Measurements from ENCODE around the gene CBY1.
"Not testable (repeated sequence)": the region's sequence is repeated elsewhere in the genome, so short reads cannot be mapped to it uniquely, and the experiment has no call there.

CBY1 gene
- 4.8 to 8.0 reads per million in 2 donors for total RNA-seq

DNA sequence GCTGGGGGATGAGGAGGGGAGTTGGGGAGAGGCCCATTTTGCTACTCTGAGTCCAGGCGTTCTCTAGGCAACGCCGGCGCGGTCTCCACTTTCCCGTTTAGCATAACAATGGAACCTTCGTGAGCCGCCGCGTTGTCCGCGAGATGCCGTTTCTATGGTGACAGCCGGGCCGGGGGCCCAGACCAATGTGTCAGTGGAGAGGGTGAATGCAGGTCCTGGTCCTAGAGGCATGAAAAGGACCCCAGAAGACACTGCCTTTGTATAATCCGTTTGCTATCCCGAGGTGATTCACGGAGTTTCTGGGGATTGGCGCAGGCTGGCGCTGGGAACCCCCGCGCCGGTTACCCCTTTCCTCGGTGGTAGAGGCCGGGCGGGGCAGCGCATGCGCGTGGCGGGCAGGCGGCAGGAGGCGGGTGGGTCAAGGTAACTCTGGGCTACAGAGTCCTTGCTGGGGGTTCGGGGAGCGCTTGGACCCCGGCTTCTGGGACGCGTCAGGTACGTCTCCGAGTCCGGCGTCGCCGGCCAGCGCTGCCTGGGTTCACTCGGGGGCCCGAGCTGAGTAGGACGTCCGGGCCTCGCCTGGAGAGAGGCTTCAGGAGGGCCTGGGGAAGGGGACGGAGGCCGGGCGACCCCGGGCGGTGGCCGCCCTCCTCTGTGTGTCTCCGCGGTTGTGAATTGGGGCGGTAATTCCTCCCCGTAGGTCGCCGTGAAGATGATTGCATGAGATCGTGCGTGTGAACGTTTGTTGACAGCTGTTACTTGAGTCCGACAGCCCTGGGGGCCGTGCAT lies at the start of gene CBY1, which contains the start of gene FAM227A:
CBY1 (plus strand) TSS at position 383 of the 789 bp plus-strand sequence. CDS start 11,417 bp downstream, outside the sequence.
FAM227A (minus strand) TSS at position 137 of the 789 bp plus-strand sequence. CDS start 6,224 bp downstream, outside the sequence.
- peak; percentile 83 for DNase-seq

- DNase-seq, result no peak
Measured at GRCh38 chr22:38607680-38608079, 48.8 kb upstream of the CBY1 start.

- no peak for DNase-seq
Measured at GRCh38 chr22:38608992-38609750, 47.3 kb upstream of the CBY1 start.

DNA sequence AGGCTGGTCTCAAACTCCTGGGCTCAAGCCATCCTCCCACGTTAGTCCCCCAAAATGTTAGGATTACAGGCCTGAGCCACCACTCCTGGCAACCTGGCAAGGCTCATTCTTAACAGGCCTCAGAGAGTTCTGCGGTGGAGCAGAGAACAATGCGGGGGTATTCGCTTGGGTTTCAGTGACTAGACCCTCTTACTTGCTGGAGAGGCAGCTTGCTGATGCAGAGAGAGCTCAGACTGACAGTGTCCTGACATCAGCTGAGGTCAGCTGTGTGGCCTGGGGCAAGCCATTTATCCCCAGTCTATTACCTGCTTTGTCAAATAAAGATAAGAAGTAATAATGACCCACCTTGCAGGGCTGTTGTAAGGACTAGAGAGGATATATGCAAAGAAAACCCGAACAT lies 46.2 kb upstream of the CBY1 start:
- DNase-seq, result no peak

GRCh38 chr22:38611559-38611958 lies 44.9 kb upstream of the CBY1 start:
- no peak for DNase-seq

- DNase-seq, result no peak
Measured at GRCh38 chr22:38612217-38613006, 44.0 kb upstream of the CBY1 start.

- DNase-seq, result no peak
Measured at GRCh38 chr22:38613588-38613987, 42.9 kb upstream of the CBY1 start.

- no peak for DNase-seq
Measured at GRCh38 chr22:38614332-38615063, 41.9 kb upstream of the CBY1 start.

- not testable (repeated sequence) for DNase-seq
Measured at GRCh38 chr22:38615064-38615405, 41.4 kb upstream of the CBY1 start.

GRCh38 chr22:38618258-38618657 lies 38.2 kb upstream of the CBY1 start:
- no peak for DNase-seq

- DNase-seq, result no peak
Measured at GRCh38 chr22:38618682-38619081, 37.8 kb upstream of the CBY1 start.

DNA sequence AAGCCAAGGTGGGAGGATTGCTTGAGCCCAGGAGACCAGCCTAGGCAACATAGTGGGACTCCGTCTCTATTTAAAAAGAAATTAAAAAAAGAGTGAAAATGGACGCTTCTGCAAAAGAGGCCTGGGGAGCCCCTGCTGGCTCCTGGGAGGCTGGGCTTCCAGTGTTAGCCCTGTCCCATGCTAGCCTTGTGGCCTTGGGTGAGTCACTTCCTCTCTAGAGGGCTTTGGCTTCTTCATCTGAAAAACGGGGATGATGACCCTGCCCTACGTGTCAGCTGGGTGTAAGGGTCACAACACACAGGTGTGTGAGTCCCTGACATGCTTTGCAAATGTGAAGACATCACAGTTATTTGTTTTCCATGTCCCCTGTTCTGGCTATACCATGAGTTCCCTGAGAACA lies 33.1 kb upstream of the CBY1 start:
- no peak for DNase-seq

DNA sequence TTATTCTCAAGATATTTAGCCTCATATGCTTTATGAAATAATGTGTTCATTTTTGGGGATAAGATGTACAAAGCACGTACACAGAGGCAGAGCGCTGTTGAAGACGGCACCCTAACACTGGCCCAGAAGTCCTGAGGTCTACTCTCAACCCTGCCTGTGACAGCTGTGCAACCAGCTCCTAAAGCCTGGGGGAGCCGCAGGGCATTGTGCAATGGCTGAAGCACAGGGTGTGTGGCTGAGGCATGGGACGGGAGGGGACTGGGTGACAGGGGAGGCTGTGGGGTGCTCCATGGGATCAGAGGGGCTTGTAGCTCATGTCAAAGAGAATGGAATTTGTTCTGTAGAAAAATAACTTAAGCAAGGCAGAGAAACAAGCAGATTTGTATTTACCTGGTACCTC lies 28.0 kb upstream of the CBY1 start:
- DNase-seq, result no peak

- no peak for DNase-seq
Measured at GRCh38 chr22:38629108-38629507, 27.3 kb upstream of the CBY1 start.

DNA sequence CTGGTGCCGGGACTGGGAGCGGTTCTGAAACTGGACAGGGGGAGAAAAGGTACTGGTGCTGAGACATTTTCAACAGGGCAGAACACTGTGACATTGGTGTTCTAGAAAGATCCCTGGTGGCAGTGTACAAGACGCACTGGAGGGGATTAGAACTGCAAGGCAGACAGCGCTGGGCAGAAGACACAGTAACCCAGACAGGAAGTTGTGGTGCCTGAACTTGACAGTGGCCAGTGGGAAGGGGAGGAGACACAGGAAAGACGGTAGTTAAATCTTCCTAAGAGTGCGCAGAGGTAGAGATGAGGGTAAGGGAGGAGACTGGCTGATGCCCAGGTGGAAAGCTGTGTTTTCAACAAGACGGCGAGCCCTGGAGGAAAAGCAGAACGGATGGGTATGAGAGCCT lies 24.7 kb upstream of the CBY1 start:
- no peak for DNase-seq

GRCh38 chr22:38632528-38632927 lies 23.9 kb upstream of the CBY1 start:
- no peak for DNase-seq

DNA sequence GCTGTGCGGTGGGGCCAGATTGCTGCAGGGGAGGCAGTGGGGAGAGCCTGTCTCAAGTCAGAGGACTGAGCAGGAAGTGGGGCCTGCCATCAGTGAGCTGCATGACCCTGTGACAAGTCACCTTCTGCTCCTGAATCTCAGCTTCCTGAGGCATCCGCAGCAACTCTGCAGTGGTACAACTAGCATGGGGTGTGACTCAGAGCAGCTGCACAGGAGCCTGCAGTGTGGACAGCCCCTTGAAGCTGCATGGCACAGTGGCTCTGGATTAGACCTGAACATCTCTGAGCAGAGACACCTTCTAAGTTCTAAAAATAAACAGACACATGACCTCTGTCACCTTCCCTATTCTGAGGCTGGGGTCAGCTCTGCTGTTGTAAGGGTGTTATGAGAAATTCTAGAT lies 18.2 kb upstream of the CBY1 start:
- no peak for DNase-seq

DNA sequence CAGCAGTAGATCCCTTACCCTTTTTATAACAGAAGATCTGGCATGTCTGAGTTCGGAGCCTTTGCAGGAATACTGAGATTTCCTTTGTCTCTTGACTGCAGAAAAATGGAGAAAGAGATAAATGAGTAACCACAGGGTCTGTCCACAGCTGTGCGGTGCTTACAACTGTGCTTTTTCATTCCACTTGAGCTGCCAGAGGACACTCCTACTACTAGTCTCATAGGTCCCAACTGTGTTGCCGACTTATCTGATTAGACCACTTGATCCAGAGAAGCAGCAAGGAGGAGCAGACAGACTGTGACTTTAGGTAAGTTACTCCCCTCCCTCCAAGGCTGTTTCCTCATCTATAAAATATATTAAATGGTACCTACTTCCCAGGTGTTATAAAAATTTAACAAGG lies 17.7 kb upstream of the CBY1 start:
- DNase-seq, result no peak

GRCh38 chr22:38641476-38642040 lies 14.9 kb upstream of the CBY1 start:
- no peak for DNase-seq

GRCh38 chr22:38644245-38644644 lies 12.2 kb upstream of the CBY1 start:
- DNase-seq, result not testable (repeated sequence)

DNA sequence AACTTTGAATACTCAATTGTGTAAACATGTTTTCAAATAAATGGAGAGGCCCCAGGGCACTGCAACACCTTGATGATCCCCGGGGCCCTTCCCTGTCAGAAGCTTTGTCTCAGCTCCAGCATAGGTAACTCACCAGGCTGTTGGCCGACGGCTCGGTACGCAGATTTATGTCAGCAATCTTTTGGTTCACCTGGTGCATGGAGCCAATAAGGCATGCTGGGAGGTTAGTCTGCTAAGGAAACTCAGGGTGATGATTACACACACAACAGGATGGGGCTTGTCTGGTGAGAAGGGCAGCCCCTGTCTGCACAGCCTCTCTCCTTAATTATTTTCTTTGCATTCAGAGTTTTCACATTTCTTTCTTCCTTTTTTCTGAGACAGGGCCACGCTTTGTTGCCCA lies 11.0 kb upstream of the CBY1 start:
- no peak for DNase-seq

- no peak for DNase-seq
Measured at GRCh38 chr22:38649841-38650522, 6.5 kb upstream of the CBY1 start.

Measured in T-helper 9 cell (primary cell).